MM.1S (cell line): ENCODE results near the gene DCAF8L2.
"Not testable (repeated sequence)": the region's sequence is repeated elsewhere in the genome, so short reads cannot be mapped to it uniquely, and the experiment has no call there.

Experiments
- DNase-seq: peaks from one replicate; pipeline ENCODE4 v3.0.0-alpha.2; 2015
- H2AFZ ChIP-seq: fragments of 300-600 bp; sonication (generic); 2 replicates; pipeline ENCODE4 v1.6.0; 2016; ENCODE audit warnings: antibody characterized with exemption, low read length
- H3F3A ChIP-seq: fragments of 300-600 bp; sonication (generic); 2 replicates; pipeline ENCODE4 v1.6.1; 2016; ENCODE audit warnings: mild to moderate bottlenecking, antibody characterized with exemption, low read length, moderate library complexity, mixed read lengths; ENCODE audit not compliant: insufficient read depth
- H3K27ac ChIP-seq: fragments of 300-600 bp; sonication (generic); 2 replicates; pipeline ENCODE4 v1.5.1; 2016; ENCODE audit warnings: mild to moderate bottlenecking, low read length
- H3K27me3 ChIP-seq: fragments of 300-600 bp; sonication (generic); replicated peaks from 2 replicates; pipeline ENCODE4 v1.6.0; 2016; ENCODE audit warnings: low read length; ENCODE audit not compliant: insufficient read depth
- H3K36me3 ChIP-seq: fragments of 300-600 bp; sonication (generic); replicated peaks from 2 replicates; pipeline ENCODE4 v1.6.1; 2016; ENCODE audit warnings: mild to moderate bottlenecking, low read length, mixed read lengths; ENCODE audit not compliant: insufficient read depth
- H3K4me1 ChIP-seq: fragments of 300-600 bp; sonication (generic); 2 replicates; pipeline ENCODE4 v1.6.1; 2016; ENCODE audit warnings: low read length, mixed read lengths
- H3K4me2 ChIP-seq: fragments of 300-600 bp; sonication (generic); 2 replicates; pipeline ENCODE4 v1.6.0; 2016; ENCODE audit warnings: low read depth, low read length
- H3K4me3 ChIP-seq: fragments of 300-600 bp; sonication (generic); 2 replicates; pipeline ENCODE4 v1.5.1; 2016; ENCODE audit warnings: low read length, mixed read lengths
- H3K79me2 ChIP-seq: fragments of 300-600 bp; sonication (generic); 2 replicates; pipeline ENCODE4 v1.6.1; 2016; ENCODE audit warnings: mixed run types, low read length, mixed read lengths
- H3K9ac ChIP-seq: fragments of 300-600 bp; sonication (generic); 2 replicates; pipeline ENCODE4 v1.6.1; 2016; ENCODE audit warnings: low read length, mixed read lengths
- H3K9me2 ChIP-seq: fragments of 300-600 bp; sonication (generic); replicated peaks from 2 replicates; pipeline ENCODE4 v1.6.1; 2016; ENCODE audit warnings: mild to moderate bottlenecking, low read length, mixed read lengths; ENCODE audit not compliant: insufficient read depth
- H3K9me3 ChIP-seq: fragments of 300-600 bp; sonication (generic); replicated peaks from 2 replicates; pipeline ENCODE4 v1.6.1; 2016; ENCODE audit warnings: mild to moderate bottlenecking, low read length, mixed read lengths; ENCODE audit not compliant: insufficient read depth
- H4K20me1 ChIP-seq: fragments of 300-600 bp; sonication (generic); 2 replicates; pipeline ENCODE4 v1.6.1; 2016; ENCODE audit warnings: mild to moderate bottlenecking, low read length, moderate library complexity, mixed read lengths; ENCODE audit not compliant: insufficient read depth
- EZH2 ChIP-seq: fragments of 300-600 bp; sonication (generic); optimal IDR thresholded peaks from 2 replicates; pipeline ENCODE3; 2017; ENCODE audit warnings: low read depth, mild to moderate bottlenecking, antibody characterized with exemption, low read length, mixed read lengths
- EZH2phosphoT487 ChIP-seq: fragments of 300-600 bp; sonication (generic); IDR thresholded peaks from 2 replicates; pipeline ENCODE4 v1.6.1; 2018; ENCODE audit warnings: antibody characterized with exemption, low read length
- TF ChIP-seq, protein P1 (sequence below): fragments of 300-600 bp; sonication (generic); IDR thresholded peaks from 2 replicates; pipeline ENCODE4 v1.5.1; 2016; ENCODE audit warnings: antibody characterized with exemption, low read length, mixed read lengths

Gene DCAF8L2

DNA sequence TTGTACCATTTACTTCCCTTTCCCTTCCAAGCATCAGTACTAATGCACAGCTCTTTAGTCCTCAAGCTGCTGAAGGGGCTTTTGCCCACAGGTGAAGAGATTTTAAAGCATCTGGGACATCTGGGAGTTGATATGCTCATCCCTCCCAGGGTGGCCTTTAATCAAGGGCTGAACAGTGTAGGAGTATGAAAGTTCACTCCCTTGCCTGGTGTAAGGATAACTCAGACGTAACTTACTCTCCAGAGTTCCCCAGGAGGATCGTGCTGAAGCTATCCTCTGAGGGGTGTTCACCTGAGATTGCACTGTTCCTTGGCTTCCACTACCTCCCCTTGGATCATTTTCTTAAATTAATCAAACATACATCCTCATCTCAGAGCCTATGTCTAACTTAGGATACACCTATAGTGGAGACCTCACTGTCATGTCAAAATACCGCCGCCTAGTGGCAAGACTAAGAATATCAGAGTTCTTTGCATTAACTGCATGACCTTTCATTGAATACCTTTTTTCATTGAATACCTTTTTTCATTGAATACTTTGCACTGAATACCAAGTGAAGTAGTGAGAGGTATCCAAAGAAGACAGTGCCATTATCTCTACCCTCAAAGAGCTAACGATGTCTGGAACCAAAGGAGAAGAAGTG is 93.5 kb downstream of the DCAF8L2 start:
- H3K27me3 ChIP-seq, H2AFZ ChIP-seq, H3K4me3 ChIP-seq, H3K79me2 ChIP-seq, H3K4me1 ChIP-seq, H4K20me1 ChIP-seq, H3K27ac ChIP-seq, H3F3A ChIP-seq, H3K9ac ChIP-seq, H3K9me2 ChIP-seq, H3K4me2 ChIP-seq, H3K36me3 ChIP-seq, H3K9me3 ChIP-seq: not testable (repeated sequence)
- peak; percentile 41 for DNase-seq
- TF ChIP-seq, protein P1, sequence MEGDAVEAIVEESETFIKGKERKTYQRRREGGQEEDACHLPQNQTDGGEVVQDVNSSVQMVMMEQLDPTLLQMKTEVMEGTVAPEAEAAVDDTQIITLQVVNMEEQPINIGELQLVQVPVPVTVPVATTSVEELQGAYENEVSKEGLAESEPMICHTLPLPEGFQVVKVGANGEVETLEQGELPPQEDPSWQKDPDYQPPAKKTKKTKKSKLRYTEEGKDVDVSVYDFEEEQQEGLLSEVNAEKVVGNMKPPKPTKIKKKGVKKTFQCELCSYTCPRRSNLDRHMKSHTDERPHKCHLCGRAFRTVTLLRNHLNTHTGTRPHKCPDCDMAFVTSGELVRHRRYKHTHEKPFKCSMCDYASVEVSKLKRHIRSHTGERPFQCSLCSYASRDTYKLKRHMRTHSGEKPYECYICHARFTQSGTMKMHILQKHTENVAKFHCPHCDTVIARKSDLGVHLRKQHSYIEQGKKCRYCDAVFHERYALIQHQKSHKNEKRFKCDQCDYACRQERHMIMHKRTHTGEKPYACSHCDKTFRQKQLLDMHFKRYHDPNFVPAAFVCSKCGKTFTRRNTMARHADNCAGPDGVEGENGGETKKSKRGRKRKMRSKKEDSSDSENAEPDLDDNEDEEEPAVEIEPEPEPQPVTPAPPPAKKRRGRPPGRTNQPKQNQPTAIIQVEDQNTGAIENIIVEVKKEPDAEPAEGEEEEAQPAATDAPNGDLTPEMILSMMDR = peak; percentile 54

DNA sequence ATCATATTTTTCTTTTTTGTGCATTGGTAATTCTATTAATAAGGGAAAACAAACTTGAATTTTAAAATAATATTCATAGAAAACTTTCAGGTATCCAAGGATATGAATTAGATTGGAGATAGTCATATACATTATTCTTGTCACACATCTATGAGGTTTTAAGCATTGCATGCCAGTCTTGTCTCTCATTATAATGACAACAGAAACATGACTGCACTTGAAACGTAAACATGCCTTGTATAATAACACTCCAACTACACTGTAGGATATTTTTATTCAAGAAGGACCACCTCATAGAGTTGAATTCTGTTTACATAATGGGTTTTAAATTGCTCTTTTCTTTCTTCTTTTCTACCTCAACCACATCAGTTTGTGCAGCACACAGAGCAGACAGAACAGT is 104.5 kb downstream of the DCAF8L2 start:
- Histone ChIP-seq H3K4me3 (no peak overlapping the region), H4K20me1 (no peaks in the 10 kb centered on the region), H3K9me3 (no peaks in the 10 kb centered on the region), H3K9ac (no peak overlapping the region), H3K79me2 (no peaks in the 10 kb centered on the region), H3K36me3 (no peaks in the 10 kb centered on the region), H3K9me2 (no peaks in the 10 kb centered on the region), H2AFZ (no peak overlapping the region), H3K27ac (no peak overlapping the region), H3F3A (no peaks in the 10 kb centered on the region), H3K4me2 (no peak overlapping the region), H3K27me3 (no peaks in the 10 kb centered on the region), H3K4me1 (no peaks in the 10 kb centered on the region)
- TF ChIP-seq EZH2 = no peak
- TF ChIP-seq, protein P1 = no peak
- TF ChIP-seq EZH2phosphoT487 = no peak
- no peak for DNase-seq

DNA sequence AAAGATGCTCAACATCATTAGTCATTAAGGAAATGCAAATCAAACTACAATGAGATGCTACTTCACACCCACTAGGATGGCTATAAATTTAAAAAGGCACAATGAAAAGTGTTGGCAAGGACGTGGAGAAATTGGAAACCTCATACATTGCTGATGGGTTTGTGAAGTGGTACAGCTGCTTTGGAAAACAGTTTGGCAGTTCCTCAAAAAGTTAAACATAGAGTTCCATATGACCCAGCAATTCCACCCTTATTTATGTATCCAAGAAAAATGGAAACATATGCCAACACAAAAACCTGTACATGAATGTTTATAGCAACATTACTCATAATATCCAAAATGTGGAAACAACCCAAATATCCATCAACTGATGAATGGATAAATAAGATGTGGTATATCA is 116.4 kb downstream of the DCAF8L2 start:
- no peaks in the 10 kb centered on the region for H3K79me2 ChIP-seq
- no peak overlapping the region for H3K9ac ChIP-seq
- H3K9me3 ChIP-seq = no peaks in the 10 kb centered on the region
- H2AFZ ChIP-seq = no peak overlapping the region
- H3K4me1 ChIP-seq = no peaks in the 10 kb centered on the region
- H3K9me2 ChIP-seq = no peaks in the 10 kb centered on the region
- no peak overlapping the region for H3K4me2 ChIP-seq
- no peaks in the 10 kb centered on the region for H3F3A ChIP-seq
- TF ChIP-seq EZH2 = no peak
- TF ChIP-seq, protein P1 = no peak
- no peak for TF ChIP-seq EZH2phosphoT487
- no peak overlapping the region for H3K4me3 ChIP-seq
- H3K27me3 ChIP-seq = no peaks in the 10 kb centered on the region
- no peak for DNase-seq
- no peak overlapping the region for H3K27ac ChIP-seq
- no peaks in the 10 kb centered on the region for H3K36me3 ChIP-seq
- no peaks in the 10 kb centered on the region for H4K20me1 ChIP-seq
